NCI-H187 treated with DMSO at 0.1 percent for 48 hours (cell line): Measurements from ENCODE around the gene DEGS2.
A peak's percentile ranks its signal among the peaks of the same experiment; 100 is the strongest.

ENCODE experiments used
- DNase-seq: peaks from one replicate; lab custom pipeline; 2025; lab: John Stamatoyannopoulos, UW

The DEGS2 gene

GRCh38 chr14:100131181-100131580 lies 28.3 kb downstream of the DEGS2 start:
- DNase-seq: peak; percentile 26

GRCh38 chr14:100130521-100130920 lies 28.9 kb downstream of the DEGS2 start:
- DNase-seq: no peak

- DNase-seq: no peak
These were observed 30.3 kb downstream of the DEGS2 start for GRCh38 chr14:100129161-100129589.

- DNase-seq: no peak
These were observed 30.8 kb downstream of the DEGS2 start for GRCh38 chr14:100128688-100129087.

GRCh38 chr14:100127853-100128455 lies 31.5 kb downstream of the DEGS2 start:
- no peak for DNase-seq

GRCh38 chr14:100126401-100126800 lies 33.0 kb downstream of the DEGS2 start:
- DNase-seq: no peak

GRCh38 chr14:100124551-100125088 lies 34.8 kb downstream of the DEGS2 start:
- peak; percentile 75 for DNase-seq

- DNase-seq: no peak
These were observed 35.8 kb downstream of the DEGS2 start for GRCh38 chr14:100123618-100124017.

GRCh38 chr14:100122481-100123223 lies 36.8 kb downstream of the DEGS2 start:
- DNase-seq: no peak

GRCh38 chr14:100121643-100122480 lies 37.6 kb downstream of the DEGS2 start:
- DNase-seq: no peak

GRCh38 chr14:100120522-100121269 lies 38.7 kb downstream of the DEGS2 start:
- DNase-seq: no peak

- no peak for DNase-seq
These were observed 40.2 kb downstream of the DEGS2 start for GRCh38 chr14:100119251-100119650.

- no peak for DNase-seq
These were observed 40.9 kb downstream of the DEGS2 start for GRCh38 chr14:100118396-100119011.

GRCh38 chr14:100117633-100118395 lies 41.6 kb downstream of the DEGS2 start:
- DNase-seq: peak; percentile 44

- DNase-seq: no peak
These were observed 42.4 kb downstream of the DEGS2 start for GRCh38 chr14:100117026-100117425.

- no peak for DNase-seq
These were observed 43.3 kb downstream of the DEGS2 start for GRCh38 chr14:100116134-100116533.

- no peak for DNase-seq
These were observed 43.7 kb downstream of the DEGS2 start for GRCh38 chr14:100115726-100116125.

GRCh38 chr14:100115236-100115635 lies 44.2 kb downstream of the DEGS2 start:
- DNase-seq: no peak

- no peak for DNase-seq
These were observed 45.2 kb downstream of the DEGS2 start for GRCh38 chr14:100114109-100114765.
